Thyroid gland (tissue), 4 donors: ENCODE results near the gene DMP1.

Experiments
- CTCF ChIP-seq, 6 experiments: fragments of 200-600 bp in 3 of 6; fragments of 450-650 bp in 3 of 6; sonication (generic) in 3 of 6; IDR thresholded peaks; one replicate each; pipeline ENCODE4 v1.5.1; 2016 to 2019; ENCODE audit warnings: antibody characterized with exemption in 6 of 6, mild to moderate bottlenecking in 2 of 6, inconsistent platforms in 1 of 6, moderate library complexity in 1 of 6
- POLR2A ChIP-seq, 2 donors: fragments of 450-650 bp; IDR thresholded peaks; one replicate each; pipeline ENCODE4 v1.6.1; 2017; ENCODE audit warnings: antibody characterized with exemption in 2 of 2, mild to moderate bottlenecking in 2 of 2, moderate library complexity in 1 of 2

GRCh38 chr4:87651941-87652340, 1.9 kb downstream of the DMP1 start:
- TF ChIP-seq CTCF (IDR thresholded peaks at IDR 0.05) (no peak), POLR2A (IDR thresholded peaks at IDR 0.05) (no peak)
